Measurements from ENCODE around the gene OR52E6.

Gene OR52E6

DNA sequence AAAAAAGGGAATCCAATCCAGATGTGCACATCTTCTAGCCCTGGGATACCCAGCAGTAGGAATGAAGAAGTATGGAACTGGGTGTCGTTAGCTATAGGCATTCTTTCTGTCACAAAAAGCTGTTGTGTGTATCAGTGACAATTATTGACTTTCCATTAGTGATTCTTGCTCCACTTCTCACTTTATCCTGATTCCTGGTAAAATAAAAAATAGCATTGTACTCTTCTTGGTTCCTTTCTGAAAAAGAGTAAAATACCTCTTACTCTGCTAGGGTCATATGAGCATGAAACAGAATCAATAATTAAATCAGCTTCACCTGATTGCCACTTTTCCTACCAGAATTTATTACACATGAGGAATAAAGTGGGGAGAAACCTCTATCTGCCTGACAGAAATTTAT is at the start of gene OR52E6:
Gene OR52E6, minus strand, starts transcription at position 101 of the 400 bp plus-strand sequence. Its CDS starts 0 bp downstream, at position 101.
- in situ Hi-C loops (cut with MboI; ENCODE audit: low sequenced_read_pairs): no loop called here

DNA sequence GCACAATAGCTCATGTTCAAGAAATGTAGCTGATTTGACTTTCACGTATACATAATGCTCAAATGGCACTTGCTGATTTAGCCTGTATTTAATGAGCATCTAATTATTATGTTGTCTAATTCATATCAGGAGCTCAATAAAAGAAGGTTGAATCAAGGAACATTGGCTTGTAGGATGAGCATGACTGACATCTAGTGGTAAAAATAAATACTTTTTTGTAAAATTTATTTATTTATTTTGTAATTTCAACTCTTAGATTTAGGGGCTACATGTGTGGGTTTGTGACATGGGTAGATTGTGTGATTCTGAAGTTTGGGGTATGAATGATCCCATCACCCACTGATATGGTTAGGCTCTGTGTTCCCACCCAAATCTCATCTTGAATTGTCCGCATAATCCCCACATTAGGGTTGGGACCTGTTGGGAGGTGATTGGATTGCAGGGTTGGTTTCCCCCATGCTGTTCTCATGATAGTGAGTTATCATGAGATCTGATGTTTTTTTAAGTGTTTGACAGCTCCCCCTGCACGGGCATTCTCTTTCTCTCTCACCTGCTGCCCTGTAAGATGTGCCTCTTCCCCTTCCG is 49.6 kb upstream of the OR52E6 start:
- in situ Hi-C loops (cut with MboI; ENCODE audit: low sequenced_read_pairs): no loop called here

DNA sequence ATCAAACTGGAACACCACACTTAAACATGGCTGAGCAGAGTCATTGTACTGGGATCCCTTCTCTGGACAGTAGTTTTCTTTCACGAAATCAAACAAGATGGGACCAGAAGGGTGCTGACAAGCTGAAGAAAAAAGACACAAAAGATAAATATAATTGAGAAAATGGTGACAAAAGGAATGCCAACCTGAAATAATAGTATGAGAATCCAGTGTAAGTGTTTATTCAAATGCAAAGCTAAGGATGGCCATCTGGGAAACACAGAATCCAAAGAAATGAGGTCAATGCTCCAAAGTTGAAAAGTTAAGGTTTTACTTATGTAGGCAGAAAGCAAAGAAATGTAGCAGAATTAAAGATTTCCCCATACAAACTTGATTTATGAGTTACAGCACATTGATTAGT is 46.0 kb upstream of the OR52E6 start:
- in situ Hi-C loops (cut with MboI; ENCODE audit: low sequenced_read_pairs): no loop called here

DNA sequence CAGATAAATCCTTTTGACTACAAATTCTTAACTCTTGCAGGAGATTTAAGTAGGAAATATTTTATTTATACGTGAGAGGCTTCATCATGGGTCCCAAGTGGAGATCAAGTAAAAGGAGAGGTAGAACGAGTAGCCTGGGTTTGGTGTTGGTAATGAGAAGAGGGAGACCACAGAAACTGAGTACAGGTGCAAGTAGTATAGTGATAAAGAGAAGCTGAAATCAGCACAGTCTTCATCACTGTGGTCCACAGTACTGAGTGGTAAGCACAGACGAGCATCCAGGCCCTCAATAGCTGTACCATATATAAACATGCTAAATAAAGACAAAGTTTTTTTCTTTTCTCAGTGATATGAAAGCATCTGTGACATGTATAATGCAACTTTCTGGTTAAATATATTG is 45.5 kb upstream of the OR52E6 start:
- in situ Hi-C loops (cut with MboI; ENCODE audit: low sequenced_read_pairs): no loop called here

DNA sequence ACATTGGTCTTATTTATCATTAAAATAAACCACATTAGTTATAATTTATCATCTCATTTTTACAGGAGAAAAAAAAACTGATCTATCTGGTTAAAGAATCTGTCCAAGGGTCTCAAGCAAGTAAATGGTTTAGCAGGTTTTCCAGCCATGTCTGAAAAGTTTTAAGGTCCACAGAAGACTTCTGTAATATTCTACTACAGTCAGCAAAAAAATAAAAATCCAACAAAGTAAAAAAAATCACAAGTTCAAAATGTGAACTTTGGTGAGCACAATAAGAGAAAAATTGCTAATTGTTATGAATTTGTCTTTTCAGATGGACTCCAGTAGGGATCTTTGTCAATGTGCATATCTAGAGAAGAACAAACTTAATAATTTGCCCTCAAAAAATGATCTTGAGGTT is 40.1 kb upstream of the OR52E6 start:
- in situ Hi-C loops (cut with MboI; ENCODE audit: low sequenced_read_pairs): no loop called here

DNA sequence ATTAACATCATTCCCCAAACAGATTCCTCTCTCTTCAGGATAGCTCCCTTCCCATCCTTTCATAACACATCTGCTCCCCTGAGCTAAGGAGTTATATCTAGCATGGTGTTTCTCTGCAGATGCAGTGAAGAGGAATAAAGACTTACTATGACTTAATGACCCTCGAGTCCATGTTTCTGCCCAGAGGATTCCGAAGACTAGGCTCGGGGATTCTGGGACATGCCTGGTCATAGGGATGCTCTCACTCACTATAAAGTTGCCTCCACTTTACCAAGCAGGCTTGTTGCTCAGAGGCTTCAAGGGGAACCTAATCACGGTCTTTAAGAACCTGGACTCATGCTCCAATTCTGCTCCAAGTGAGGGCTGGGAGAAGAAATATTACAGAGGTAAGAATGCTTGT is 38.6 kb upstream of the OR52E6 start, which contains the start of gene OR52E4:
Gene OR52E4, plus strand, starts transcription at position 301 of the 400 bp plus-strand sequence. CDS start 3,664 bp downstream, outside the sequence.
- in situ Hi-C loops (cut with MboI; ENCODE audit: low sequenced_read_pairs): no loop called here

DNA sequence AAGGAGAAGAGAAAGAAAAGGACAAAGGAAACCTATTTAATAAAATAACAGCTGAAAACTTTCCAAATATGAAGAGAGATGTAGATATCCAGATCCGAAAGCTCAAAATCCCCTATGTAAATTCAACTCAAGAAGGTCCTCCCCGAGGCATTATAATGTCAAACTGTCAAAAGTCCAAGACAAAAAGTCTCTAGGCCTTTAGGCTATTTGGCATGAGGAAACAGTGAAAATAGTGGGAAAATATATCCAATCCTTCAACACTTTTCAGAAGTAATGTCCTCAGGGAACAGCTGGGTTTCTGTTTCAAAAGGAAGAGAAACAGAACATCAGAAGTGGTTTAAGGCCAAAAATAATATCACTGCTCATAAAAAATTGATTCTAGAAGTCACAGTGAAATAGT is 36.9 kb upstream of the OR52E6 start:
- in situ Hi-C loops (cut with MboI; ENCODE audit: low sequenced_read_pairs): no loop called here

DNA sequence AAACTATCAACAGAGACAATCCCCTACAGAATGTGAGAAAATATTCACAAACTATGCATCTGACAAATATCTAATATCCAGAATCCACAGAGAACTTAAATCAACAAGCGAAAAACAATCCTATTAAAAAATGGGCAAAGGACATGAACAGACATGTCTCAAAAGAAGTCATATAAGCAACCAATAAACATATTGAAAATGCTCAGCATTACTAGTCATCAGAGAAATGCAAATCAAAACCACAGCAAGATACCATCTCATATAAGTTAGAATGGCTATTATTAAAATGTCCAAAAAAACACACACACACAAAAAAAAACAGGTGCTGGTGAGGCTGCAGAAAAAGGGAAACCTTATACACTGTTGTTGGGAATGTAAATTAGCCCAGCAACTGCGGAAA is 24.1 kb upstream of the OR52E6 start:
- in situ Hi-C loops (cut with MboI; ENCODE audit: low sequenced_read_pairs): no loop called here

DNA sequence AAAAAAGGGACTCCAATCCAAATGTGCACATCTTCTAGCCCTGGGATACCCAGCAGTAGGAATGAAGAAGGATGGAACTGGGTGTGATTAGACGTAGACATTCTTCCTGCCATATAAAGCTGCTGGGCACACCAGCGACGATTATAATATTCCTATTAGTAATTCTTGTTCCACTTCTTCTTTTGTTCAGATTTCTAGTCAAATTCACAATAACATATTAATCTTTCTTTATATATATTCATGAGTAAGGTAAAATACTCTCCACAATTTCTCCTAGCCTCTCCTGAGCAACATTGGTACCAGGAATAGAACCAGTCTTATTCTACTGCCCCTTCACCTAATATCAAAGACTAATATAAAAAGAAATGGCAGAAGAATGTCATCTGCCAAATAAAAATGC is 15.9 kb upstream of the OR52E6 start, which contains the start of gene OR52E8:
Gene OR52E8, minus strand, starts transcription at position 101 of the 400 bp plus-strand sequence. Its CDS starts 0 bp downstream, at position 101.
- in situ Hi-C loops (cut with MboI; ENCODE audit: low sequenced_read_pairs): no loop called here

DNA sequence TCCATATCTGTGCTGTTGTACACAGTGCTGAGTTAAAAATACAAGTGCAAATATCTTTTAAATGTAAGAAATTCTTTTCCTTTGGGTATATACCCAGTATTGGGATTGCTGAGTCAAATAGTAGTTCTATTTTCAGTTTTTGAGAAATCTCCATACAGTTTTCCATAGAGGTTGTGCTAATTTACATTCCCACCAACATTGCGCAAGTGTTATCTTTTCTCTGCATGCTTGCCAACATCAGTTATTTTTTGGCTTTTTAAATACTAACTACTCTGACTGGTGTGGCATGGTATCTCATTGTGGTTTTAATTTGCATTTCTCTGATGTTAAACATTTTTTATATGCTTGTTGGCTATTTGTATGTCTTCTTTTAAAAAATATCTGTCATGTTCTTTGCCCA is 9.3 kb upstream of the OR52E6 start:
- in situ Hi-C loops (cut with MboI; ENCODE audit: low sequenced_read_pairs): no loop called here

DNA sequence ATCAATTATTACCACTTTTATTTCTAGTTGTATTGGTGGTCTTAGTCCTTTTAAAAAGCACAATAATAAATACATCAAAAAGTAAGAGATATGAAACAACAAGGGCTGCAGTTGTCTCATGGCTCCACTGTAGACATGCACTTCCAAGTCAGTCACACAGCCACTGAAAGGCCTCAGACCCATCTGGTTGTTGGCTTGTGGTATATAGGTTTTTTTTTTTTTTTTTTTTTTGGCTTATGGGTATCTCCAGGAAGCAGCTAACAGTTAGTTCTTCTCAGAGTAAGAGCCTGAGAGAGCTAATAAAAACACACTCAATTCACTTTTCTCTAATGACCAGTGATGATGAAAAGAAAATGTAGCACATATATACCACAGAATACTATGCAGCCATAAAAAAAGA is 6.0 kb upstream of the OR52E6 start:
- in situ Hi-C loops (cut with MboI; ENCODE audit: low sequenced_read_pairs): no loop called here

DNA sequence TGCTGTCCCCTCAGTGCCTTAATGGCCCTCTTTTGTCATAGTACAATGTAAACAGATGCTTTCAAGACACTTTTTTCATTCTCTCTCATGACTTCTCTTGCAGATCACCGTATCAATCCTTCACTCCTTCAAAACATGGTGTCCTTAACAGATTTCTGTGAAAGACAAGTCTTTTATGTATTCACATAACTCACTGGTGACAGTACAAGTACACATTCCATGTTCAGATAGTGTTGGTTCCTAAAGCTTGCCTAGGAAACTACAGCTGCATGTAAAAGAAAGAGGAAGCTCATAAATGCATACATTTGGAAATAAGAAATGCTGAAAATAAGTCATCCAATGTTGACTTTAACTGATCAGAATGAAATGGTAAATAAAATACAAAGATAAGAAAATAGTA is 5.0 kb upstream of the OR52E6 start:
- in situ Hi-C loops (cut with MboI; ENCODE audit: low sequenced_read_pairs): no loop called here

DNA sequence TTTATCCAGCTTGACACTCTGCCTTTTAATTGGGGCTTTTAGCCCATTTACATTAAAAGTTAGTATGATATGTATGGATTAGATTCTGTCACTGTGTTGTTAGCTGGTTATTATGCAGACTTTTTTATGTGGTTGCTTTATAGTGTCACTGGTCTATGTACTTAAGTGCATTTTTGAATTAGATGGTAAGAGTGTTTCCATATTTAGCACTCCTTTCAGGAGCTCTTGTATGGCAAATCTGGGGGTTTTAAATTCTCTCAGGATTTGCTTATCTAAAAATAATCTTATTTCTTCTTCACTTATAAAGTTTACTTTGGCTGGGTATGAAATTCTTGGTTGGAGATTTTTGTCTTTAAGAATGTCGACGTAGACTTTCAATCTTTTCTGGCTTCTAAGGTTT is 4.0 kb downstream of the OR52E6 start:
- in situ Hi-C loops (cut with MboI; ENCODE audit: low sequenced_read_pairs): no loop called here

DNA sequence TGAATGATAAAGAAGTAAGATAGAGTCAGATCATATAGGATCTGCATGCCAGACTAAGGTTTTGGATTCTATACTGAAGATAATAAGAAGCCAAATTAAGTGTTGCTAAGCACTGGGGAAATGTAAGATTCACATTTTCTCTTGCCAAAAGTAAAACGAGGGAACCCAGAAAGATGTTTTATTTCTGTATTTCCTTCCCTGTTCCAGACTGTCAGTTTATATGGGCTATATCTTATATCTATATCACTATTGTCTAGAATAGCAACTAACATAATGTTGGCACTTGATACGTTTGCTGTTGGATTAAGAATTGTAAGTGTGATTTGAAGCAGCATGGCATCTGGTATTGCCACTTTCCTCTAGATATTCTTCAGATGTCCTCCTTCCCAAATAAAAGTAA is 8.3 kb downstream of the OR52E6 start:
- in situ Hi-C loops (cut with MboI; ENCODE audit: low sequenced_read_pairs): no loop called here

DNA sequence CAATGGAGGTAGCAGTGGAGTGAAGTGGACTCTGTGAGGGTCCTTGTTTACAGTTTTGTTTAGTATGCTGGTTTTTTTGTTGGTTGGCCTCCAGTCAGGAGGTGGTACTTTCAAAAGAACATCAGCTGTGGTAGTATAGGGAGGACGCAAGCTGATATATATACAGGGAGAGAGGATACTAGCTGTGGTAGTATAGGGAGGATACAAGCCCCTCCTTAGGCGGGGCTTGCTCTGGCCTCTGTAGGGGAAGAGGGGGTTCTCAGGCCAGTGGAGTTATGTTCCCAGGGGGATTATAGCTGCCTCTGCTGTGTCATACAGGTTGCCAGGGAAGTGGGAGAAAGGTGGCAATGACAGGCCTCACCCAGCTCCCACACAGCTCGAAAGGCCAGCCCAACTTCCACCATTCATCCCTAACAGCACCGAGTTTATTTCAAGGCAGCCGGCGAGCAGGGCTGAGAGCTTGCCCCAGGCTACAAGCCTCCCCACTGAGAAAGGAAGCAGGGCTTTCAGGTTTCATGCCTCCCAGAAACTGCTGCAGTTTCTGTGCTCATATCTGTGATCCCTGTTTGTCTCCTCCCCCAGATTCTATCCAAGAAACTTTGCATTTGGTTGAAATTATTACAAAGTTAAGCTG is 10.4 kb downstream of the OR52E6 start:
- in situ Hi-C loops (cut with MboI; ENCODE audit: low sequenced_read_pairs): no loop called here

DNA sequence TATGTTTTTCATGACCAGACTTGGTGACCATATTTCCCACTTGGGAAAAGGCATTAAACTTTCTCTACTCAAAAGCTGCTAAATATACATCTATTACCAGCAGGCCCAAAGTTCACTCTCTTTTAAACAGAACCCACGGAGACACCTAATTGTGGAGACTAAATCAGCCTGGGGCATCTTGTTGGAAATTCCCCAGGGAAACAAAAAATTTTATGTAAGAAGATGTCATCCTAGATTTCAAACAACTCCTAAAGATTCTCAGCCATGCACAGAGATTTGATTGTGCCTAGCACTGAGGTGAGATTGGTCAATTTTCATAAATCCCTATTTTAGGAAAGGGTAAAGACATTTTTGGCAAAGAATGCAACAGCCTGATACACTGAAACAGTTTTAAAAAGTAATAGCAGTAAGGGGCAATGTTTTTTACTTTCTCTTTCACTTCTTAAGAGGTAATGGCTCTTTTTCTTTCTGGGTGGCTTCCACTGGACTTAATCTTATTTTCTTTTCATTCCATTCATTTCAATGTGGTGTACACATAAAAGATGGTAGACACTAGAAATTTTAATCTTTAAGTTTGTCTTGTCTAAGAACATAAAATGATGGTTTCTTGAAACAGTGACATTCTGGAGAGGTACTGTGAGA is 23.3 kb downstream of the OR52E6 start:
- in situ Hi-C loops (cut with MboI; ENCODE audit: low sequenced_read_pairs): no loop called here

DNA sequence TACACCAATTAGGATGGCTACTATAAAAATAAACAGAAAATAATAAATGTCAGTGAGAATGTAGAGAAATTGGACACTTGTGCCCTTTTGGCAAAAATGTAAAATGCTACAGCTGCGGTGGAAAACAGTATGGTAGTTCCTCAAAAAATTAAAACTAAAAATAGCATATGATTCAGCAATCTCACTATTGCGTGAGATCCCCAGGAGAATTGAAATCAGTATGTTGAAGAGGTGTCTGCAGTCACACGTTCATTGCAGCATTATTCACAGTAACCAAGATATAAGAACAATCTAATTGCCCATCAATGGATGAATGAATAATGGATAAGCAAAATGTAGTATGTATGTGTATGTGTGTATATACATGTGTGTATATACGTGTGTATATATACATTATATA is 26.2 kb downstream of the OR52E6 start:
- in situ Hi-C loops (cut with MboI; ENCODE audit: low sequenced_read_pairs): no loop called here

DNA sequence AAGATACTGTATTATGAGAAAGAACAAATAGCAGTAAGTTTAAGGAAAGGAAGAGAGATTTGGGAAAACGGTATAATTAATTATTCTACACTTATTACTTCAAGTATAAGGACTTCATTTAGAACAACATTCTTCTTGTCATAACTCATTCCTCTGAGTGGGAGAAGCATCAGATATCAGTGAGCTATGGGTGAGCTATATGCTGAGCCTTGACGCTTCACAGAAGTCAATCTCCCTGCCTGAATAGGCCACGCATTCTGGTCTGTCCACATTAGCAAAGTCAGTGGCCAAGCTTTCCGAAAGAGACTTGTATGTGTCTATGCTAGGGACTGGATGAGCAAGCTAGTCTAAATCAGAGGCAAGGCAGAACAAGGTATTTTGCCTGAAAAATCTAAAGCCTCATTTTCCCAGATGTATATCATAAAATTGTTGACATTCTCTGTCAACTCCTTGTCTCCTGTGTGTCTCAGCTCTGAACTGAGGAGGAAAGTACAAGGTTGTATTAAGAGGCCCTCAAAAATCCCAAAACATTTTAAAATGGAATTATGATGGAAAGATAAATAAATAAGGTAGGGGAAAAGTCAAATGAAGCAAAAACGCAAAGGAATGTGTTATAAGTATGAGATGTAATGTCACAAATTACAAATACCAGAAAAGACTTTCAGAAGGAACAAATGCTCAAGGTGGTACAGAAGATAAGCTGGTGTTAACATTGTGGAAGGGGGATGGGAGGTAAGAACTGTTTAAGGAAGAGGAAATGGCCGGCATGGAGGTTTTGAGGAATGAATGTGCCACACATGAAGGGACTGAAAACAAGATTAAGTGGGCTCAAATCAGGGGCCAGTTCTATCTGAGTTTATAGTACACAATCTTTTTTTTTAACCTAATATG is 31.5 kb downstream of the OR52E6 start:
- in situ Hi-C loops (cut with MboI; ENCODE audit: low sequenced_read_pairs): no loop called here

DNA sequence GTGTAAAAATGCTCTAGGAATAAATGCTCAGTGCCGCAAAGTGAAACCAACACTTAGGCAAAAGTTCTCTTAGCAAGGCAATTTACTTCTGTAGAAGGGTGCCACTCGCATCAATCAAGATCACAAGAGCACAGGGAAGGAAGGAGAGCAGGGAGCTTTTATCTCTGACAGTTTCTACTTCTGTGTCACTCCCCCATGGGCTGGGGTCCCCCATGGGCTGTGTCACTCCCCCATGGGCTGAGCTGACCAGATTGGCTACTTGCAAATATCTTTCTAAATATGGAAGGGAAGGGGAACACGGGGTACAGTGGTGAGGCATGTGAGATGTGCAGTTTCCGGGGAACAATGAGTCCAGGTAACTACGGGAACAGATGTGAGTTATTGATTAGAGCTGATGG is 32.6 kb downstream of the OR52E6 start:
- in situ Hi-C loops (cut with MboI; ENCODE audit: low sequenced_read_pairs): no loop called here

DNA sequence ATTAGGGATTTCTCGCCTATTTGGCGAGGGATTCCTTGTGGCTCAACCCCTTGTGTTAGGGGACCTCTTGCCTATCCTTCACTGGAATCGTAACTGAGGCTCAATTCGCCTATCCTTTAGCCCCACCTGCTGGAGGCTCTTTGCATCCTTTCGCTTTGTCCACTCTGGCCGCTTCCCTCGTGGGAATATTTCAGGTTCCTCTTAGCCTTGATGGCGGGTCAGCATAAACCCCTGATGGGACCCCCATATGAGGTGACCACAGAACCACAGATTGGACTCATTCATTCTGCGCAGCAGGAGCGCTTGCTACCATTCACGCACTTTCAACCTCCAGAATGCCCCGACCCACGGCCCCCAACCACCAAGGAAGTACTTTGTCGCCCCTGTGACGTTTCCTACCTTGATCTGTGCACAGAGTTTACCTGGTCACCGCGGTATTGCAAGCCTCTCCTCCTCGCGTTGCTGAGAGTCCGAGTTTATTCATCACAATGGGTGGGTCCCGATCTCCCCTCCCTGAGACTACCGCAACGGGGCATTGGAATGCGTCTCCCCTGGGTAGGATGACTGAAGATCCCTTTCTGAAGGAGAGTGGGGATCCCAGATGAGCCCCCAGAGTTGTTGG is 33.1 kb downstream of the OR52E6 start, which contains the start of gene OR52N2:
Gene OR52N2, plus strand, starts transcription at position 425 of the 622 bp plus-strand sequence. CDS start 11,412 bp downstream, outside the sequence.
- in situ Hi-C loops (cut with MboI; ENCODE audit: low sequenced_read_pairs): no loop called here

DNA sequence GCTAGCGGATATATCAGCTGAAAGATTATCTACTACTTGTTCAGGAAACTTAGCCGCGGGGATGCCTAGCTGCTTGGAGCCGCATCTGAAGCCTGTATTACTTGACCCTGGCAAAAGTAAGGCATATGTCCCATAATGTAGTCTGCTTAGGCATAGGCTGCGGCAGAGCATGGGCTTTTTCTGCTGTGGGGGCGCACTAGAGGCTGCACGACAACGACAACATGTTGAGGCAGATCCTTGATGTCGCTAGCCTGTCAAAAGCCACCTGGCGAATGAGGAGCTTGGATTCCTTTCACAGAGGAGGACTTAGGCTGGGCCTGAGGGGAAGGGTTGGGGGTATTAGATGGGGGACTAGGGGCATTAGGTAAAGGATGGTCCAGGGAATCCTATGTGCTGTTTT is 34.1 kb downstream of the OR52E6 start:
- in situ Hi-C loops (cut with MboI; ENCODE audit: low sequenced_read_pairs): no loop called here
